GM23338 (cell line): ENCODE results near the gene GRM8. TPM values are rescaled to one million over a fixed set of nuclear protein-coding genes. Genes with fewer than 3 reads are reported as not detected.

Experiments used
- ATAC-seq: fragments of 200-7000 bp; cut with Tn5 transposase; 3 replicates; pipeline ENCODE4 v1.9.1; 2020
- DNase-seq: peaks from one replicate; pipeline ENCODE4 v3.0.0-alpha.2; 2015; ENCODE audit warnings: low spot score
- H2AFZ ChIP-seq: fragments of 200-600 bp; sonication (generic); 2 replicates; pipeline ENCODE4 v1.8.0; 2016; ENCODE audit warnings: antibody characterized with exemption, mild to moderate bottlenecking, moderate library complexity
- H3F3A ChIP-seq: fragments of 200-600 bp; sonication (generic); replicated peaks from 2 replicates; pipeline ENCODE4 v1.8.0; 2017; ENCODE audit warnings: antibody characterized with exemption, mixed run types, low read depth
- H3K27ac ChIP-seq: fragments of 200-600 bp; sonication (generic); 2 replicates; pipeline ENCODE4 v1.6.1; 2016; ENCODE audit warnings: low read depth
- H3K27me3 ChIP-seq: fragments of 200-600 bp; sonication (generic); 2 replicates; pipeline ENCODE4 v1.8.0; 2016; ENCODE audit warnings: mild to moderate bottlenecking, mixed run types, moderate library complexity; ENCODE audit not compliant: insufficient read depth
- H3K36me3 ChIP-seq: fragments of 200-600 bp; sonication (generic); 2 replicates; pipeline ENCODE4 v1.8.0; 2016; ENCODE audit warnings: mild to moderate bottlenecking; ENCODE audit not compliant: insufficient read depth
- H3K4me1 ChIP-seq: fragments of 200-600 bp; sonication (generic); 2 replicates; pipeline ENCODE4 v1.8.0; 2016; ENCODE audit warnings: mild to moderate bottlenecking, moderate library complexity; ENCODE audit not compliant: insufficient read depth
- H3K4me2 ChIP-seq: fragments of 200-600 bp; sonication (generic); 2 replicates; pipeline ENCODE4 v1.7.1; 2017; ENCODE audit warnings: mixed run types
- H3K4me3 ChIP-seq: fragments of 200-600 bp; sonication (generic); 2 replicates; pipeline ENCODE4 v1.6.1; 2016; ENCODE audit warnings: mixed run types
- H3K79me2 ChIP-seq: fragments of 200-600 bp; sonication (generic); replicated peaks from 2 replicates; pipeline ENCODE4 v1.8.0; 2017; ENCODE audit warnings: mild to moderate bottlenecking; ENCODE audit not compliant: insufficient read depth
- H3K9me2 ChIP-seq: fragments of 200-600 bp; sonication (generic); 2 replicates; pipeline ENCODE4 v1.8.0; 2017; ENCODE audit not compliant: insufficient read depth
- H4K20me1 ChIP-seq: fragments of 200-600 bp; sonication (generic); replicated peaks from 2 replicates; pipeline ENCODE4 v1.8.0; 2017; ENCODE audit warnings: mild to moderate bottlenecking; ENCODE audit not compliant: insufficient read depth
- H3K27ac Mint-ChIP-seq: 2 replicates; pipeline ENCODE4 v1.8.0; 2020; ENCODE audit warnings: inconsistent platforms, mild to moderate bottlenecking, moderate library complexity, mixed read lengths
- H3K27me3 Mint-ChIP-seq: 3 replicates; pipeline ENCODE4 v1.8.0; 2022; ENCODE audit warnings: low read depth, mild to moderate bottlenecking, moderate library complexity, mixed read lengths, inconsistent platforms; ENCODE audit not compliant: insufficient read depth, poor library complexity
- H3K36me3 Mint-ChIP-seq: 3 replicates; pipeline ENCODE4 v1.8.0; 2021; ENCODE audit warnings: low read depth, mild to moderate bottlenecking, inconsistent platforms, moderate library complexity, mixed read lengths
- H3K4me1 Mint-ChIP-seq: 3 replicates; pipeline ENCODE4 v1.8.0; 2020; ENCODE audit warnings: mild to moderate bottlenecking, inconsistent platforms, mixed read lengths
- H3K4me3 Mint-ChIP-seq: 3 replicates; pipeline ENCODE4 v1.8.0; 2021; ENCODE audit warnings: moderate library complexity, mild to moderate bottlenecking, inconsistent platforms, mixed read lengths
- H3K9me3 Mint-ChIP-seq: 3 replicates; pipeline ENCODE4 v1.8.0; 2020; ENCODE audit warnings: moderate library complexity, mild to moderate bottlenecking, inconsistent platforms, mixed read lengths
- CREB1 ChIP-seq: fragments of 250-450 bp; sonication (Bioruptor Pico); IDR thresholded peaks from 2 replicates; pipeline ENCODE4 v1.5.0; 2020; ENCODE audit warnings: low read depth, mild to moderate bottlenecking, moderate library complexity
- CTCF ChIP-seq, 2 experiments: fragments of 200-600 bp in 1 of 2; sonication (generic) in 1 of 2; conservative IDR thresholded peaks; 2 replicates each; pipeline versions ENCODE4 v1.5.1 to v1.6.1; 2016 to 2017; ENCODE audit warnings: antibody characterized with exemption in 2 of 2, low read depth in 2 of 2, mild to moderate bottlenecking in 2 of 2, moderate library complexity in 1 of 2
- EZH2 ChIP-seq: fragments of 200-600 bp; sonication (generic); IDR thresholded peaks from one replicate; pipeline ENCODE4 v1.8.0; 2017; ENCODE audit warnings: antibody characterized with exemption, mild to moderate bottlenecking, low read depth; ENCODE audit not compliant: unreplicated experiment
- EZH2phosphoT487 ChIP-seq: fragments of 200-600 bp; sonication (generic); IDR thresholded peaks from one replicate; pipeline ENCODE4 v1.8.1; 2018; ENCODE audit warnings: antibody characterized with exemption; ENCODE audit not compliant: unreplicated experiment
- JUNB ChIP-seq: IDR thresholded peaks from one replicate; pipeline ENCODE4 v1.6.1; 2016; ENCODE audit warnings: antibody characterized with exemption; ENCODE audit not compliant: unreplicated experiment
- NANOG ChIP-seq: IDR thresholded peaks from 2 replicates; pipeline ENCODE4 v1.6.1; 2016; ENCODE audit warnings: antibody characterized with exemption, borderline replicate concordance
- POLR2AphosphoS5 ChIP-seq: IDR thresholded peaks from 2 replicates; pipeline ENCODE4 v1.6.1; 2016; ENCODE audit warnings: antibody characterized with exemption, low read depth
- REST ChIP-seq: IDR thresholded peaks from one replicate; pipeline ENCODE4 v1.6.1; 2018; ENCODE audit warnings: antibody characterized with exemption; ENCODE audit not compliant: unreplicated experiment
- STAT1 ChIP-seq: IDR thresholded peaks from one replicate; pipeline ENCODE4 v1.6.1; 2016; ENCODE audit warnings: antibody characterized with exemption; ENCODE audit not compliant: unreplicated experiment
- ZNF114 ChIP-seq: fragments of 250-450 bp; sonication (Bioruptor Pico); IDR thresholded peaks from 2 replicates; pipeline ENCODE4 v1.5.0; 2020; ENCODE audit warnings: mild to moderate bottlenecking, moderate library complexity
- ZNF331 ChIP-seq: fragments of 250-450 bp; sonication (Bioruptor Pico); IDR thresholded peaks from 2 replicates; pipeline ENCODE4 v1.5.0; 2020; ENCODE audit warnings: low read depth, mild to moderate bottlenecking, moderate library complexity
- polyA plus RNA-seq: library from polyadenylated mRNA; unstranded; fragments of >200 nt; fragmentation: Nextera tagmentation; extraction: Ambion mirVana; gene quantifications from 2 replicates; pipeline ENCODE4 v1.2.1, GENCODE V29; 2016
- total RNA-seq: library from RNA; depleted of rRNA; stranded (reverse); fragments of >200 nt; shearing (Covaris generic); gene quantifications from 2 replicates; pipeline ENCODE4 v1.2.3, GENCODE V29; 2014
- TF ChIP-seq, protein P1 (sequence below): IDR thresholded peaks from 2 replicates; pipeline ENCODE4 v1.6.1; 2016; ENCODE audit warnings: antibody characterized with exemption
- TF ChIP-seq, protein P2 (sequence below): fragments of 250-450 bp; sonication (Bioruptor Pico); IDR thresholded peaks from 2 replicates; pipeline ENCODE4 v1.5.0; 2020; ENCODE audit warnings: mild to moderate bottlenecking, moderate library complexity

Gene GRM8
- total and polyA plus RNA-seq, 2 experiments from 2014 or later: 1.9 to 6.6 TPM

GRCh38 chr7:126818393-126819196 lies 434.1 kb downstream of the GRM8 start:
- Mint-ChIP-seq H3K4me1 (no peaks in the 10 kb centered on the region), H3K9me3 (no peaks in the 10 kb centered on the region), H3K36me3 (no peaks in the 10 kb centered on the region), H3K27ac (no peak overlapping the region), H3K27me3 (no peaks in the 10 kb centered on the region), H3K4me3 (no peak overlapping the region)
- H4K20me1 ChIP-seq: no peaks in the 10 kb centered on the region
- H3K79me2 ChIP-seq: no peaks in the 10 kb centered on the region
- peaks cover 3% of the 10 kb centered on the region; the same call in 1 of the 2 replicates for H3K9me2 ChIP-seq
- DNase-seq (no peak), ATAC-seq (no peak; the same call in 2 of the 3 replicates)
- no peak overlapping the region for H2AFZ ChIP-seq
- H3K4me2 ChIP-seq: no peak overlapping the region
- no peaks in the 10 kb centered on the region for H3K36me3 ChIP-seq
- no peak overlapping the region for H3K4me3 ChIP-seq
- no peaks in the 10 kb centered on the region for H3K27me3 ChIP-seq
- H3K4me1 ChIP-seq: no peaks in the 10 kb centered on the region
- no peak overlapping the region for H3K27ac ChIP-seq
- no peak for TF ChIP-seq JUNB
- TF ChIP-seq EZH2phosphoT487: no peak
- TF ChIP-seq, protein P1, sequence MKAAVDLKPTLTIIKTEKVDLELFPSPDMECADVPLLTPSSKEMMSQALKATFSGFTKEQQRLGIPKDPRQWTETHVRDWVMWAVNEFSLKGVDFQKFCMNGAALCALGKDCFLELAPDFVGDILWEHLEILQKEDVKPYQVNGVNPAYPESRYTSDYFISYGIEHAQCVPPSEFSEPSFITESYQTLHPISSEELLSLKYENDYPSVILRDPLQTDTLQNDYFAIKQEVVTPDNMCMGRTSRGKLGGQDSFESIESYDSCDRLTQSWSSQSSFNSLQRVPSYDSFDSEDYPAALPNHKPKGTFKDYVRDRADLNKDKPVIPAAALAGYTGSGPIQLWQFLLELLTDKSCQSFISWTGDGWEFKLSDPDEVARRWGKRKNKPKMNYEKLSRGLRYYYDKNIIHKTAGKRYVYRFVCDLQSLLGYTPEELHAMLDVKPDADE: no peak
- TF ChIP-seq NANOG: no peak
- TF ChIP-seq POLR2AphosphoS5: no peak
- no peak for TF ChIP-seq CTCF (conservative IDR thresholded peaks at IDR 0.05; ENCODE audit: low read depth in 2 of 2)
- no peak for TF ChIP-seq STAT1
- TF ChIP-seq EZH2: no peak
- TF ChIP-seq REST: no peak
- TF ChIP-seq, protein P2, sequence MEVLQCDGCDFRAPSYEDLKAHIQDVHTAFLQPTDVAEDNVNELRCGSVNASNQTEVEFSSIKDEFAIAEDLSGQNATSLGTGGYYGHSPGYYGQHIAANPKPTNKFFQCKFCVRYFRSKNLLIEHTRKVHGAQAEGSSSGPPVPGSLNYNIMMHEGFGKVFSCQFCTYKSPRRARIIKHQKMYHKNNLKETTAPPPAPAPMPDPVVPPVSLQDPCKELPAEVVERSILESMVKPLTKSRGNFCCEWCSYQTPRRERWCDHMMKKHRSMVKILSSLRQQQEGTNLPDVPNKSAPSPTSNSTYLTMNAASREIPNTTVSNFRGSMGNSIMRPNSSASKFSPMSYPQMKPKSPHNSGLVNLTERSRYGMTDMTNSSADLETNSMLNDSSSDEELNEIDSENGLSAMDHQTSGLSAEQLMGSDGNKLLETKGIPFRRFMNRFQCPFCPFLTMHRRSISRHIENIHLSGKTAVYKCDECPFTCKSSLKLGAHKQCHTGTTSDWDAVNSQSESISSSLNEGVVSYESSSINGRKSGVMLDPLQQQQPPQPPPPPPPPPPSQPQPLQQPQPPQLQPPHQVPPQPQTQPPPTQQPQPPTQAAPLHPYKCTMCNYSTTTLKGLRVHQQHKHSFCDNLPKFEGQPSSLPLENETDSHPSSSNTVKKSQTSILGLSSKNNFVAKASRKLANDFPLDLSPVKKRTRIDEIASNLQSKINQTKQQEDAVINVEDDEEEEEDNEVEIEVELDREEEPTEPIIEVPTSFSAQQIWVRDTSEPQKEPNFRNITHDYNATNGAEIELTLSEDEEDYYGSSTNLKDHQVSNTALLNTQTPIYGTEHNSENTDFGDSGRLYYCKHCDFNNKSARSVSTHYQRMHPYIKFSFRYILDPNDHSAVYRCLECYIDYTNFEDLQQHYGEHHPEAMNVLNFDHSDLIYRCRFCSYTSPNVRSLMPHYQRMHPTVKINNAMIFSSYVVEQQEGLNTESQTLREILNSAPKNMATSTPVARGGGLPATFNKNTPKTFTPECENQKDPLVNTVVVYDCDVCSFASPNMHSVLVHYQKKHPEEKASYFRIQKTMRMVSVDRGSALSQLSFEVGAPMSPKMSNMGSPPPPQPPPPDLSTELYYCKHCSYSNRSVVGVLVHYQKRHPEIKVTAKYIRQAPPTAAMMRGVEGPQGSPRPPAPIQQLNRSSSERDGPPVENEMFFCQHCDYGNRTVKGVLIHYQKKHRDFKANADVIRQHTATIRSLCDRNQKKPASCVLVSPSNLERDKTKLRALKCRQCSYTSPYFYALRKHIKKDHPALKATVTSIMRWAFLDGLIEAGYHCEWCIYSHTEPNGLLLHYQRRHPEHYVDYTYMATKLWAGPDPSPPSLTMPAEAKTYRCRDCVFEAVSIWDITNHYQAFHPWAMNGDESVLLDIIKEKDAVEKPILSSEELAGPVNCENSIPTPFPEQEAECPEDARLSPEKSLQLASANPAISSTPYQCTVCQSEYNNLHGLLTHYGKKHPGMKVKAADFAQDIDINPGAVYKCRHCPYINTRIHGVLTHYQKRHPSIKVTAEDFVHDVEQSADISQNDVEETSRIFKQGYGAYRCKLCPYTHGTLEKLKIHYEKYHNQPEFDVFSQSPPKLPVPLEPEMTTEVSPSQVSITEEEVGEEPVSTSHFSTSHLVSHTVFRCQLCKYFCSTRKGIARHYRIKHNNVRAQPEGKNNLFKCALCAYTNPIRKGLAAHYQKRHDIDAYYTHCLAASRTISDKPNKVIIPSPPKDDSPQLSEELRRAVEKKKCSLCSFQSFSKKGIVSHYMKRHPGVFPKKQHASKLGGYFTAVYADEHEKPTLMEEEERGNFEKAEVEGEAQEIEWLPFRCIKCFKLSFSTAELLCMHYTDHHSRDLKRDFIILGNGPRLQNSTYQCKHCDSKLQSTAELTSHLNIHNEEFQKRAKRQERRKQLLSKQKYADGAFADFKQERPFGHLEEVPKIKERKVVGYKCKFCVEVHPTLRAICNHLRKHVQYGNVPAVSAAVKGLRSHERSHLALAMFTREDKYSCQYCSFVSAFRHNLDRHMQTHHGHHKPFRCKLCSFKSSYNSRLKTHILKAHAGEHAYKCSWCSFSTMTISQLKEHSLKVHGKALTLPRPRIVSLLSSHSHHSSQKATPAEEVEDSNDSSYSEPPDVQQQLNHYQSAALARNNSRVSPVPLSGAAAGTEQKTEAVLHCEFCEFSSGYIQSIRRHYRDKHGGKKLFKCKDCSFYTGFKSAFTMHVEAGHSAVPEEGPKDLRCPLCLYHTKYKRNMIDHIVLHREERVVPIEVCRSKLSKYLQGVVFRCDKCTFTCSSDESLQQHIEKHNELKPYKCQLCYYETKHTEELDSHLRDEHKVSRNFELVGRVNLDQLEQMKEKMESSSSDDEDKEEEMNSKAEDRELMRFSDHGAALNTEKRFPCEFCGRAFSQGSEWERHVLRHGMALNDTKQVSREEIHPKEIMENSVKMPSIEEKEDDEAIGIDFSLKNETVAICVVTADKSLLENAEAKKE (CRISPR knock-in tag): no peak
- no peak for TF ChIP-seq ZNF331
- no peak for TF ChIP-seq ZNF114 (CRISPR knock-in tag)
- no peak for TF ChIP-seq CREB1 (CRISPR knock-in tag)
- H3F3A ChIP-seq: no peaks in the 10 kb centered on the region
